ENCODE measurements around the gene CAMKK1.

CAMKK1 gene

DNA sequence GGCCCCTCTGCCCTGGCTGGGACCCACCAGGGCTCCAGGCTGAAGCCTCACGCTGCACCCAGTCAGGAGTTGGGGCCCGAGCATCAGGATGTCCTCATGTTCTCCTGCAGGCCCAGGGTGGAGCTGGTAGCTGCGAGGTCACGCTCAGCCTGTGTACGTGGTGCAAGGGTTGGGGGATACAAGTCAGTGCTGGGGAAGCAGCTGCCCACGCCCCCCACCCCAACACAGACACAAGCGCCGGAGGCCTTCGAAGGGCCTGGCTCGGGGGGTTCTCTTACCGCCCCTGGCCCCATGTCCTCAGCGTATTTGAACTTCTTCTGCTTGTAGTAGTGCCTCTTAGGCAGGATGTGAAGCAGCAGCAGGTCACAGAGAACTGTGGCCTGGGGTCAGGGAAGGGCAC lies 4.9 kb upstream of the CAMKK1 start:
- no peak for DNase-seq (ENCODE audit: low read depth in 2 of 3, low spot score in 2 of 3)

DNA sequence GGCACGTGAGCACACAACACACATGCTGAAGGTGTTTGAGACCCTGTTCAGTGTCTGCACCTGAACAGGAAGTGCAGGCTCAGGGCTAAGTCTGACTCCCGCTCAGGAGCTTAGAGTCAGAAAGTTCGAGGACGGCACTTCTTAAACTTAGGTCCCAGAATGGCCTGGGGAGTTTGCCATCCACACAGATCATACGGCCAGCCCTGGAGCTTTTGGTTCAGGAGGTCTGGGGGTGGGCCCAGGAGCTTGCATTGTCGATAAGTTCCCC lies 4.0 kb upstream of the CAMKK1 start:
- no peak for DNase-seq (ENCODE audit: low read depth in 2 of 3, low spot score in 2 of 3)

- no peak for DNase-seq (ENCODE audit: low read depth in 2 of 3, low spot score in 2 of 3)
Measured at GRCh38 chr17:3896108-3896967, 3.5 kb upstream of the CAMKK1 start.

DNA sequence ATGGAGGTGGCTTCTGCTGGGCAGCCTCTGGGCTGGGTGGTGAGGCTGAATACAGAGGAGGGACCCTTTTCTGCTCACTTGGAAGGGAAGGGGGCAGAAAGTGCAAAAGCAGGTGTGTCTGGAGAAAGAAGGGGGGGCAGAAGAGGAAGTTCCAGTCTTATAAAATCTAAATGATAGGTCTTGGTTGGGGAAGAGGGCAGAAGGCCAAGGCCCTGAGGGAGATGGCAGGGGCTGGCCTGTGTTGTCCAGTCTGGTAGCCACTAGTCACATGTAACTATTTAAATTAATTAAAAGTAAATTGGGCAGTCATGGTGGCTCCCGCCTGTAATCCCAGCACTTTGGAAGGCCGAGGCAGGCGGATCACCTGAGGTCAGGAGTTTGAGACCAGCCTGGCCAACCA lies 2.5 kb upstream of the CAMKK1 start:
- DNase-seq (ENCODE audit: low read depth in 2 of 3, low spot score in 2 of 3): no peak

DNA sequence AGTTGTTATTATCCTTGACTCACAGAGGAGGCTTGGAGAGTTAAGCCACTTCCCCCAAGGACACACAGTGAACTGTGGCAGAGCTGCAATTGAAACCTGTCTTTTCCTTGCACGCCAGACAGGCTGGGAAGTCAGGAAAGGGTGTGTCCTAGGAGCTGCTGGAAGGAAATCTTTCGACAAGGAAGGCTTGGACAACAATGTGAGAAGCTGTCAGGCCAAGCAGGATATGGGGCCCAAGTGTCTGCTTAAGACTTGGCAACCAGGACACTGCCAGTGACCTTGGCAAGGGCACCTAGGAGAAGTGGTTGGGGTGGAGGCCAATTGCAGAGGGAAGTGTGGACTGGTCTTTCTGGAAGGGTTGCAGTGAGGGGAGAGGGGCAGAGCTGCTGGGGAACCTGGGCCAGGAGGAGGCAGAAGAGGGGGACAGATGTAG lies 2.1 kb upstream of the CAMKK1 start:
- no peak for DNase-seq (ENCODE audit: low read depth in 2 of 3, low spot score in 2 of 3)

GRCh38 chr17:3894188-3894587 lies 1.3 kb upstream of the CAMKK1 start:
- no peak for DNase-seq (ENCODE audit: low read depth in 2 of 3, low spot score in 2 of 3)

GRCh38 chr17:3893720-3894116 lies 865 bp upstream of the CAMKK1 start:
- no peak for DNase-seq (ENCODE audit: low read depth in 2 of 3, low spot score in 2 of 3)

DNA sequence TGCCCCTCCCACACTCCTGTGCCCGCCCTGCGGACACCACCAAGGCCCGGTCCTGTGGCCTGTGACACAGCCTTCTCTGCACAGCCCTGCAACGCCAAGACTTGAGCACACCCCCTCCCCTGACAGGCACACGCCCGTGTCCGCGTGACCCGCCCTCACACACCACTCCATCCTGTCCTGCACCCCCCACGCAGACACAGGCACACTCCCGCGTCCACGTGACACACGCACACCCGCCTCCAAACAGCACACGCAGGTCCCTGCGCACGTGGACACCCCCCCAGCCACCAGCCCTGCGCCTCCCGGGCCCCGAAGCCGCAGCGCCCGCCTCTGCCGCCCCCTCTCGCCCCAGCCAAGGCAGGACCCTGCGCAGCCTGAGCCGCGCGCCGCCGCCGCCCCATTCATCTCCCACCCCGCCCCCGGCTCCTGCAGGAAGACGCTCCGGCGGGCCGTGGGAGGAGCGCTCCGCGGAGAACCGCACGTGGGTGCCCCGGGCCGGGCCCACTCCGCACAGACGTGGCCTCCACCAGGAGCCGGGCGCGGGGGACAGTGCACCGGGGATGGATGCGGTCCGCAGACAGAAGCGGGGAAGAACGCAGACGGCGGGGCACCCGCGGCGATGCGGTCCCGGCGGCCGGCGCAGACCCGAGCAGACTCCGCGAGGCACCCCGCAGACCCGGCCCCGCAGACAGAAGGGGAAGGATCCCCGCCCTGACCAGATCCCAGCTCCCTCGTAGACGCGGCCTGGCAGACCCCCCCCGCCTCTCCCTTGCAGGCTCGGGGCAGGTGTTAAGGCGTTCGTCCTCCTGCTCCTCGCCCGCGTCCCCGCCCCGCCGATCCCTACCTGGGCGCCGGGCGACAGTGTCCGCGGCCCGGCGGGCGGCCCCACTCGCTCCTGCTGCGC lies 506 bp downstream of the CAMKK1 start:
- DNase-seq (ENCODE audit: low read depth in 2 of 3, low spot score in 2 of 3): peak in 1 of 3 experiments; percentile 26

DNA sequence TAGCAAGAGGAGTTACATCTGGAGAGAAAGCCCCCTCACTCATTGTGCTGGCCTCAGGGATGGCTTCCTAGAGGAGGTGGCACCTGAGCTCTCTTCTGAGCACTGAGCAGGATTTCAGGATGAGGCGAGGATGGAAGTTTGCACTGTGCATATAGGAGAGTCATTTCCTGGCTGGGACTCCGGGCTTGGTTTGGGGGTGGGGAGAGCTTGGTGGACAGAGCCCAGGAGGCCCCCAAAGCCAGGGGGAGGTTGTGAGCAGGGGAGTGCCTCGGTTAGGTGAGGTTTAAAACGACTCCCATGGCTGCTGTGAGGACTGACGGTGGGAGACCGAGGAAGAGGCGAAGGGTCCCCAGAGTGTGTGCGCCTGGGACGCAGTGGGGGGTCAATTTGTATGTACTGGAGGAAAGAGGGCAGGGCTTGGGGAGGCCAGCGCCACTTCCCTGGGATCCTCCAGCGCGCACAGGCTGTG lies 1.2 kb downstream of the CAMKK1 start:
- DNase-seq (ENCODE audit: low read depth in 2 of 3, low spot score in 2 of 3): no peak

GRCh38 chr17:3890878-3891219 lies 2.0 kb downstream of the CAMKK1 start:
- DNase-seq (ENCODE audit: low read depth in 2 of 3, low spot score in 2 of 3): no peak

GRCh38 chr17:3890082-3890877 lies 2.6 kb downstream of the CAMKK1 start:
- no peak for DNase-seq (ENCODE audit: low read depth in 2 of 3, low spot score in 2 of 3)

- no peak for DNase-seq (ENCODE audit: low read depth in 2 of 3, low spot score in 2 of 3)
Measured at GRCh38 chr17:3889325-3890012, 3.4 kb downstream of the CAMKK1 start.

DNA sequence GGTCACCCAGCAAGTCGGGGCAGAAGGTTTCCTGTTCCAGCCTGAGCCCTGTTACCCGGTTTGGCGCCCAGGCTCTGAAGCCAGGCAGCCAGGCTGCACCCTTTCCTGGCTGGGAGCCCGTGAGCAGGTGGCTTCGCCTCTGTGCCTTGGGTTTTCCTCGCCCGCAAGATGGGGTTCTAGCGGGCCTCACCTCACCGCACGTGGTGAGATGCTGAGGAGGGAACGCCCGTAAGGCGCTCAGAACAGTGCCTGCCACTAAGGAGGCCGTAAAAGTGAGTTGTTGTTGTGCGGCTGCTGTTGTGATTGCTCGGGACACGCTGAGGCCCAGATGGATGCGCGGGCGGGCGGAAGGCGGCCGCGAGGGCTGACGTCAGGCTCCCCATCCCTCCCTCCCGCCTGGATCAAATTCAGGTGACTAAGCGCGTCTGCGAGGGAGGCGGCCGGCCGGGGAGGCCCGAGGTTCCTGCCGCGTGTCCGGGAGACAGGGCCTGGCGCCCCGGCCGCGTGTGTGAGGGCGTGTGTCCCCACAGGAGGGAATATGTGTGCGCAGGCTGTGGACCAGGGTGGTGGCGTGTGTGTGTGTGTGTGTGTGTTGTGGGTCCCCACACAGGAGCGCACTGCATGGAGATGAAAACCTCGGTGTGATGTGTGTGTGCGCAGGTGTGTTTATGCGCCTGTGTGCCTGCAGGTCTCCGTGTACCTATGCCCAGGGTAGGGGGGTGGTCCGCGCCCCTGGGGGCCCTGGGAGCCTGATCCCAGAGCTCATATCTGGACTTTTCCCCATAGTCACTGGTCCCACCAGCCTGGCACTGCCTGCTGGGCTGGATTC lies 4.3 kb downstream of the CAMKK1 start:
- DNase-seq (ENCODE audit: low read depth in 2 of 3, low spot score in 2 of 3): no peak

GRCh38 chr17:3887804-3888203 lies 5.0 kb downstream of the CAMKK1 start:
- no peak for DNase-seq (ENCODE audit: low read depth in 2 of 3, low spot score in 2 of 3)

DNA sequence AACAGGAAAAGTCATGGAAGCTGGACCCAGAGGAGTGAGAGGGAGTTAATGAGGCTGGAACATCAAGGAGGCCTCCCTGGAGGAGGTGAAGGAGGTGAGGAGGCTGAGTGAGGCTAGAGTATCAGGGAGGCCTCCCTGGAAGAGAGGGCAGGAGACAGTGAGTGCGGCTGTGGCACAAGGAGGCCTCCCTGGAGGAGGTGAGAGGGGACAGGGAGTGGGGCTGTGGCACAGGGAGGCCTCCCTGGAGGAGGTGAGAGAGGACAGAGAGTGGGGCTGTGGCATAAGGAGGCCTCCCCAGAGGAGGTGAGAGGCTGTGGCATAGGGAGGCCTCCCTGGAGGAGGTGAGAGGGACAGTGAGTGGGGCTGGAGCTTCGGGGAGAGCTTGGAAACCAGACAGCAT lies 5.5 kb downstream of the CAMKK1 start:
- DNase-seq (ENCODE audit: low read depth in 2 of 3, low spot score in 2 of 3): no peak

DNA sequence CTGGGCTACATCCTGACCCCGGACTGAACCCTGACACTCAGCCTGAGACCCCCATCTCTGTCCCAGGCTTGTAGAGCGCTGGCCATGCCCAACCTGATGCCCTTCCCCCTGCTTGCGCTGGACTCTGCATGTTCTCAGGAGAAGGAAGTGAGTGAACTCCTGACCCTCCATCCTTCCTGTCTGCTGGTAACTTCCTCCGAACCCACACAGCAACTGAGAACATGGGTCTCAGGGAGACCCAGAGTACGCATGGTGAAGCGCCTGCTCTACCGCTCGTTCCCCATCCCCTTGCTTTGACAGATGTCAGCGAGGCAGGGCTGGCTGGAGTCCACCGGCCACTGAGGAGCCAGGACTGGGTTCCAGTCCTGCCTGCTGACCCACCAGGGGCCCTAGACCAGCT lies 6.1 kb downstream of the CAMKK1 start:
- no peak for DNase-seq (ENCODE audit: low read depth in 2 of 3, low spot score in 2 of 3)

- DNase-seq (ENCODE audit: low read depth in 2 of 3, low spot score in 2 of 3): no peak
Measured at GRCh38 chr17:3885970-3886369, 6.9 kb downstream of the CAMKK1 start.

- no peak for DNase-seq (ENCODE audit: low read depth in 2 of 3, low spot score in 2 of 3)
Measured at GRCh38 chr17:3885271-3885670, 7.6 kb downstream of the CAMKK1 start.

GRCh38 chr17:3884188-3884587 lies 8.7 kb downstream of the CAMKK1 start:
- no peak for DNase-seq (ENCODE audit: low read depth in 2 of 3, low spot score in 2 of 3)

DNA sequence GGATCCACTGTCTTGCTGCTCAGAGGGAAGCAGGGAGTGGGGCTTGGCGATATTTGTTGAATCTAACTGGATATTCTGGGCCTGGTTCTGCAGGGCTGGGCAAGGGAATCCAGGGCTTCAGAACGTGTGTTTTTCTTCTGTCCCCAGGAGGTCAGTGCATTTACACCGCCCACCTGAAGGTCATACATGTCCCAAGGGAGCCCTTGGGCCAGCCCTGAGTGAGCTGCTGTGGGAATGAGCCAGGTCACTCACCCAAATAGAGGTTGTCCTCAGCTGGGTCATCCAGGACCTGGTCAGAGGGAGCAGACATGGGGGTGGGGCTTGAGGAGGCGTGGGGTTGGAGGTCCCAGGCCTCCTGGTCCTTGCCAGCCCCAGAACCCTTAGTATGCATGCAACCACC lies 10.6 kb downstream of the CAMKK1 start:
- DNase-seq (ENCODE audit: low read depth in 2 of 3, low spot score in 2 of 3): no peak

Measured in activated CD8-positive, alpha-beta memory T cell treated with anti-CD3 and anti-CD28 coated beads for 48 hours (primary cell).